ENCODE results near the gene HS6ST3.
"Not testable (repeated sequence)": the region's sequence is repeated elsewhere in the genome, so short reads cannot be mapped to it uniquely, and the experiment has no call there.

The HS6ST3 gene

GRCh38 chr13:96444676-96445075 is 354.8 kb downstream of the HS6ST3 start:
- no peak for DNase-seq (ENCODE audit: low read depth)

- no peak for DNase-seq (ENCODE audit: low read depth)
Observed at GRCh38 chr13:96449920-96450319, 360.0 kb downstream of the HS6ST3 start.

GRCh38 chr13:96450326-96451020 is 360.6 kb downstream of the HS6ST3 start:
- no peak for DNase-seq (ENCODE audit: low read depth)

- no peak for DNase-seq (ENCODE audit: low read depth)
Observed at GRCh38 chr13:96454466-96454865, 364.6 kb downstream of the HS6ST3 start.

- DNase-seq (ENCODE audit: low read depth) = no peak
Observed at GRCh38 chr13:96460609-96461008, 370.7 kb downstream of the HS6ST3 start.

GRCh38 chr13:96473526-96474180 is 383.7 kb downstream of the HS6ST3 start:
- no peak for DNase-seq (ENCODE audit: low read depth)

- no peak for DNase-seq (ENCODE audit: low read depth)
Observed at GRCh38 chr13:96474181-96474557, 384.3 kb downstream of the HS6ST3 start.

- no peak for DNase-seq (ENCODE audit: low read depth)
Observed at GRCh38 chr13:96475103-96475502, 385.2 kb downstream of the HS6ST3 start.

GRCh38 chr13:96481482-96481881 is 391.6 kb downstream of the HS6ST3 start:
- no peak for DNase-seq (ENCODE audit: low read depth)

GRCh38 chr13:96490496-96490989 is 400.6 kb downstream of the HS6ST3 start:
- no peak for DNase-seq (ENCODE audit: low read depth)

GRCh38 chr13:96491103-96491502 is 401.2 kb downstream of the HS6ST3 start:
- no peak for DNase-seq (ENCODE audit: low read depth)

GRCh38 chr13:96492766-96493165 is 402.9 kb downstream of the HS6ST3 start:
- no peak for DNase-seq (ENCODE audit: low read depth)

GRCh38 chr13:96499656-96500055 is 409.7 kb downstream of the HS6ST3 start:
- DNase-seq (ENCODE audit: low read depth) = no peak

GRCh38 chr13:96500953-96501352 is 411.0 kb downstream of the HS6ST3 start:
- DNase-seq (ENCODE audit: low read depth) = no peak

- no peak for DNase-seq (ENCODE audit: low read depth)
Observed at GRCh38 chr13:96503481-96503880, 413.6 kb downstream of the HS6ST3 start.

- DNase-seq (ENCODE audit: low read depth) = no peak
Observed at GRCh38 chr13:96511587-96511986, 421.7 kb downstream of the HS6ST3 start.

GRCh38 chr13:96519380-96519779 is 429.5 kb downstream of the HS6ST3 start:
- no peak for DNase-seq (ENCODE audit: low read depth)

GRCh38 chr13:96524398-96525020 is 434.6 kb downstream of the HS6ST3 start:
- not testable (repeated sequence) for DNase-seq (ENCODE audit: low read depth)

GRCh38 chr13:96525715-96526114 is 435.8 kb downstream of the HS6ST3 start:
- DNase-seq (ENCODE audit: low read depth) = no peak

GRCh38 chr13:96527497-96527896 is 437.6 kb downstream of the HS6ST3 start:
- no peak for DNase-seq (ENCODE audit: low read depth)

GRCh38 chr13:96532804-96533203 is 442.9 kb downstream of the HS6ST3 start:
- no peak for DNase-seq (ENCODE audit: low read depth)

GRCh38 chr13:96533408-96533807 is 443.5 kb downstream of the HS6ST3 start:
- DNase-seq (ENCODE audit: low read depth) = no peak

GRCh38 chr13:96539791-96540190 is 449.9 kb downstream of the HS6ST3 start:
- DNase-seq (ENCODE audit: low read depth) = no peak

Data from non-pigmented ciliary epithelial cell (primary cell).